GM12891 (cell line): Measurements from ENCODE around the gene IL22RA1.

Source experiments
- PAX5 ChIP-seq: IDR thresholded peaks from 2 replicates; pipeline ENCODE4 v1.6.1; 2011; ENCODE audit warnings: low read length, moderate library complexity, mild to moderate bottlenecking; ENCODE audit not compliant: insufficient read depth, severe bottlenecking
- POLR2A ChIP-seq: IDR thresholded peaks from 2 replicates; pipeline ENCODE4 v1.6.1; 2011; ENCODE audit warnings: low read depth, low read length, control low read depth
- POLR2AphosphoS5 ChIP-seq: IDR thresholded peaks from 2 replicates; pipeline ENCODE4 v1.6.1; 2011; ENCODE audit warnings: low read depth, low read length, control low read depth
- POU2F2 ChIP-seq: IDR thresholded peaks from 2 replicates; pipeline ENCODE4 v1.6.1; 2011; ENCODE audit warnings: low read depth, mild to moderate bottlenecking, control low read depth, low read length, moderate library complexity
- SPI1 ChIP-seq: IDR thresholded peaks from 2 replicates; pipeline ENCODE4 v1.6.1; 2011; ENCODE audit warnings: low read depth, low read length, control low read depth
- TAF1 ChIP-seq: IDR thresholded peaks from 2 replicates; pipeline ENCODE4 v1.6.1; 2011; ENCODE audit warnings: low read depth, low read length, control low read depth

DNA sequence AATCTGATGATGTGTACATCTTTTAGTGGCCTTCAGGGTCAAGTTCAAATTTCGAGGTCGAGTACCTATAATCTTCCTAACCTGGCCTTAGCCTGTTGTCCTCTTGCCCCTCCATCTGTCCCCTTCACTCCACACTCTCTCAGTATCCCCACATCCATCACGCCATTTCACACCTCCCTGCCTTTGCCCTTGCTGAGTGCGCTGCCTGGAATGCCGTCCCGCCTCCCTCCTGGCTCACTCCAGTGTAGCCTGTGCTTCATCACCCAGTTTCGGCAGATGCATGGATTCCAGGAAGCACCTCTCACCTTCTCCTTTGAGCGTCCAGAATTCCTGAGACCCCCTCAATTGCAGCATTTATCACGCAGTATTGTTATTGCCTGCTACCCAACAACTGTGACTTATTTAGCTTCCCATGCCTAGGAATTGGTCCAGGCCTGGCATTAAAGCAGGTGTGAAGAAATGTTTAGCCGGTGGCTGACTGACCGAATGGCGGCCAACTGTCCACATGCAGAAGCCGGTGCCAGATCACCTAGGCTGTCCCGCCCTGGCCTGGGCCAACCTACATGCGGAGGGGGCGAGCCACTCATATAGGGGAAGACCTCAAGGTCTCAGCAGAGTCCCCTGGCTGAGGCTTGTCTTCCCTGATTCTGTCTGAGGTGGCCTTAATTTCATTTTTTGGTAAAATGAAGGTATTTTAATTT lies 65.5 kb downstream of the IL22RA1 start:
- no peak for TF ChIP-seq POLR2AphosphoS5
- no peak for TF ChIP-seq POLR2A
- TF ChIP-seq TAF1, result no peak
- TF ChIP-seq SPI1, result no peak
- TF ChIP-seq PAX5, result no peak
- TF ChIP-seq POU2F2, result no peak
